Smooth muscle cell (in vitro differentiated cells): ENCODE measurements around the gene SH3RF3. TPM values are rescaled to one million over a fixed set of nuclear protein-coding genes. Genes with fewer than 3 reads are reported as not detected.

Experiments
- DNase-seq: peaks from one replicate; lab custom pipeline; 2025; ENCODE audit not compliant: unreplicated experiment; lab: John Stamatoyannopoulos, UW
- H2AFZ ChIP-seq: fragments of 200-600 bp; sonication (generic); 2 replicates; pipeline ENCODE4 v1.6.0; 2016; ENCODE audit warnings: antibody characterized with exemption, low read depth, mild to moderate bottlenecking
- H3F3A ChIP-seq: fragments of 200-600 bp; sonication (generic); 2 replicates; pipeline ENCODE4 v1.6.0; 2017; ENCODE audit warnings: antibody characterized with exemption, low read depth
- H3K27ac ChIP-seq: fragments of 200-600 bp; sonication (generic); 2 replicates; pipeline ENCODE4 v1.5.1; 2016; ENCODE audit warnings: low read depth, mild to moderate bottlenecking
- H3K27me3 ChIP-seq: fragments of 200-600 bp; sonication (generic); 2 replicates; pipeline ENCODE4 v1.6.1; 2016; ENCODE audit warnings: low read depth, mild to moderate bottlenecking
- H3K36me3 ChIP-seq: fragments of 200-600 bp; sonication (generic); 2 replicates; pipeline ENCODE4 v1.5.1; 2016; ENCODE audit warnings: low read depth
- H3K4me1 ChIP-seq: fragments of 200-600 bp; sonication (generic); 2 replicates; pipeline ENCODE4 v1.5.1; 2016; ENCODE audit warnings: low read depth
- H3K4me2 ChIP-seq: fragments of 200-600 bp; sonication (generic); 2 replicates; pipeline ENCODE4 v1.6.0; 2016; ENCODE audit warnings: mild to moderate bottlenecking
- H3K4me3 ChIP-seq: fragments of 200-600 bp; sonication (generic); 2 replicates; pipeline ENCODE4 v1.5.1; 2016; ENCODE audit warnings: mild to moderate bottlenecking
- H3K79me2 ChIP-seq: fragments of 200-600 bp; sonication (generic); 2 replicates; pipeline ENCODE4 v1.6.0; 2016; ENCODE audit warnings: low read depth, mild to moderate bottlenecking
- H3K9ac ChIP-seq: fragments of 200-600 bp; sonication (generic); 2 replicates; pipeline ENCODE4 v1.6.0; 2016; ENCODE audit warnings: low read depth
- H3K9me3 ChIP-seq: fragments of 200-600 bp; sonication (generic); replicated peaks from 2 replicates; pipeline ENCODE4 v1.5.1; 2016; ENCODE audit warnings: low read depth
- H4K20me1 ChIP-seq: fragments of 200-600 bp; sonication (generic); 2 replicates; pipeline ENCODE4 v1.6.0; 2016; ENCODE audit warnings: low read depth
- CTCF ChIP-seq: fragments of 200-600 bp; sonication (generic); IDR thresholded peaks from 2 replicates; pipeline ENCODE4 v1.5.1; 2017; ENCODE audit warnings: borderline replicate concordance, mild to moderate bottlenecking, antibody characterized with exemption; ENCODE audit not compliant: insufficient read depth, poor library complexity, severe bottlenecking
- WGBS: methylation state at CpG from one replicate; pipeline ENCODE4 v1.1.7; 2016; ENCODE audit warnings: low lambda C conversion rate; 5-methylcytosine and 5-hydroxymethylcytosine counted together
- polyA plus RNA-seq: library from polyadenylated mRNA; unstranded; fragments of >200 nt; fragmentation: Nextera tagmentation; extraction: Ambion mirVana; gene quantifications from 2 replicates; pipeline ENCODE4 v1.2.1, GENCODE V29; 2016
- total RNA-seq: library from RNA; depleted of rRNA; stranded (reverse); fragments of >200 nt; gene quantifications from 2 replicates; pipeline ENCODE4 v1.2.3, GENCODE V29; 2014

Gene SH3RF3
- total and polyA plus RNA-seq, 2 experiments from 2014 or later = 6.6 to 11.8 TPM

GRCh38 chr2:109330056-109330455 lies 201.1 kb downstream of the SH3RF3 start:
- 41% methylated on average over 4 of the region's 4 CpGs for WGBS
- H4K20me1 ChIP-seq = no peaks in the 10 kb centered on the region
- H3K27me3 ChIP-seq = no peaks in the 10 kb centered on the region
- H3K36me3 ChIP-seq = no peaks in the 10 kb centered on the region
- H3K79me2 ChIP-seq = peaks cover 37% of the 10 kb centered on the region
- H3K9ac ChIP-seq = no peak overlapping the region
- H3K4me2 ChIP-seq = peak overlapping the region; percentile 60
- no peaks in the 10 kb centered on the region for H3K9me3 ChIP-seq
- DNase-seq = no peak
- peaks cover 9% of the 10 kb centered on the region for H3K4me1 ChIP-seq
- no peak overlapping the region for H2AFZ ChIP-seq
- peak overlapping the region; percentile 86 for H3K27ac ChIP-seq
- H3K4me3 ChIP-seq = no peak overlapping the region
- no peaks in the 10 kb centered on the region for H3F3A ChIP-seq
- TF ChIP-seq CTCF = no peak

GRCh38 chr2:109331081-109331480 lies 202.1 kb downstream of the SH3RF3 start:
- peak overlapping the region; percentile 72 for H3K4me2 ChIP-seq
- peaks cover 14% of the 10 kb centered on the region for H3K4me1 ChIP-seq
- H3K27ac ChIP-seq = peak overlapping the region; percentile 86

GRCh38 chr2:109331896-109332848 lies 203.2 kb downstream of the SH3RF3 start:
- Histone ChIP-seq H3K4me3 (no peak overlapping the region), H3K9me3 (no peaks in the 10 kb centered on the region), H3K4me2 (peak overlapping the region; percentile 72), H3F3A (no peaks in the 10 kb centered on the region), H4K20me1 (no peaks in the 10 kb centered on the region), H2AFZ (no peak overlapping the region), H3K27ac (peak overlapping the region; percentile 86), H3K9ac (peak overlapping the region; percentile 3), H3K27me3 (no peaks in the 10 kb centered on the region), H3K36me3 (no peaks in the 10 kb centered on the region), H3K4me1 (peaks cover 21% of the 10 kb centered on the region), H3K79me2 (peaks cover 19% of the 10 kb centered on the region)
- no peak for TF ChIP-seq CTCF
- peak; percentile 63 for DNase-seq
- WGBS = 38% methylated on average over 24 of the region's 24 CpGs

More at GRCh38 chr2:109331081-109331480, 202.1 kb downstream of the SH3RF3 start:
- Histone ChIP-seq H2AFZ (no peak overlapping the region), H3K79me2 (peaks cover 30% of the 10 kb centered on the region), H3K9ac (no peak overlapping the region), H3F3A (no peaks in the 10 kb centered on the region), H3K9me3 (no peaks in the 10 kb centered on the region), H3K27me3 (no peaks in the 10 kb centered on the region), H3K36me3 (no peaks in the 10 kb centered on the region), H4K20me1 (no peaks in the 10 kb centered on the region), H3K4me3 (no peak overlapping the region)
- no peak for DNase-seq
- TF ChIP-seq CTCF = no peak
- 94% methylated on average over 4 of the region's 4 CpGs for WGBS
